Thyroid gland (tissue), 4 donors: ENCODE data around the gene TAAR5.

ENCODE experiments used
- POLR2A ChIP-seq, 2 donors: fragments of 450-650 bp; IDR thresholded peaks; one replicate each; pipeline ENCODE4 v1.6.1; 2017; ENCODE audit warnings: antibody characterized with exemption in 2 of 2, mild to moderate bottlenecking in 2 of 2, moderate library complexity in 1 of 2
- TF ChIP-seq, protein P1 (sequence below), 6 experiments: fragments of 200-600 bp in 3 of 6; fragments of 450-650 bp in 3 of 6; sonication (generic) in 3 of 6; IDR thresholded peaks; one replicate each; pipeline ENCODE4 v1.5.1; 2016 to 2019; ENCODE audit warnings: antibody characterized with exemption in 6 of 6, mild to moderate bottlenecking in 2 of 6, inconsistent platforms in 1 of 6, moderate library complexity in 1 of 6

DNA sequence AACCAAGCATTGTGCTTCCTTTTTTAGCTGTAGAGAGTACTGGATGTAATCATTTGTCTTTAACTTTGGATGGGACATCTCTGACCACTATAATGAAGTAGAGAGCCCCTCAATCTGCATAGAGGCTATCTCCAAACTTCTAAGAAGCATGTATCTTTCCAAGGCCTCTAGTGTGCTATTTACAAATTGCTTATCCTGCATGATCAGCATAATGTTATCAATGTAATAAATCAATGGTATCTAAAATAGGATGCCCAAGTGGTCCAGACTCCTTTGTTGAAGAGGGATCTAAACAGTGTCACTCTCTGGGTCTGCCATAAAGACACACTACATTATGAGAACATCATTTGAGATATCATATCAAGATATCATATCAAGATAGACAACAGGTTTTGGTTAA is 44.7 kb downstream of the TAAR5 start:
- TF ChIP-seq, protein P1, sequence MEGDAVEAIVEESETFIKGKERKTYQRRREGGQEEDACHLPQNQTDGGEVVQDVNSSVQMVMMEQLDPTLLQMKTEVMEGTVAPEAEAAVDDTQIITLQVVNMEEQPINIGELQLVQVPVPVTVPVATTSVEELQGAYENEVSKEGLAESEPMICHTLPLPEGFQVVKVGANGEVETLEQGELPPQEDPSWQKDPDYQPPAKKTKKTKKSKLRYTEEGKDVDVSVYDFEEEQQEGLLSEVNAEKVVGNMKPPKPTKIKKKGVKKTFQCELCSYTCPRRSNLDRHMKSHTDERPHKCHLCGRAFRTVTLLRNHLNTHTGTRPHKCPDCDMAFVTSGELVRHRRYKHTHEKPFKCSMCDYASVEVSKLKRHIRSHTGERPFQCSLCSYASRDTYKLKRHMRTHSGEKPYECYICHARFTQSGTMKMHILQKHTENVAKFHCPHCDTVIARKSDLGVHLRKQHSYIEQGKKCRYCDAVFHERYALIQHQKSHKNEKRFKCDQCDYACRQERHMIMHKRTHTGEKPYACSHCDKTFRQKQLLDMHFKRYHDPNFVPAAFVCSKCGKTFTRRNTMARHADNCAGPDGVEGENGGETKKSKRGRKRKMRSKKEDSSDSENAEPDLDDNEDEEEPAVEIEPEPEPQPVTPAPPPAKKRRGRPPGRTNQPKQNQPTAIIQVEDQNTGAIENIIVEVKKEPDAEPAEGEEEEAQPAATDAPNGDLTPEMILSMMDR (IDR thresholded peaks at IDR 0.05) = no peak
- TF ChIP-seq POLR2A (IDR thresholded peaks at IDR 0.05) = no peak
